HEK293T (cell line): ENCODE measurements around the gene ZDHHC24.

Source experiments
- CTCF ChIA-PET: fragments of 350-600 bp; formaldehyde crosslinking; extraction: SDS; loops from one replicate; lab custom pipeline; 2021; ENCODE audit warnings: antibody characterized with exemption, inconsistent platforms; lab: Yijun Ruan, JAX
- POLR2A ChIA-PET: fragments of 350-600 bp; formaldehyde crosslinking; extraction: SDS; loops from one replicate; lab custom pipeline; 2020; ENCODE audit warnings: antibody characterized with exemption, inconsistent platforms; lab: Yijun Ruan, JAX
- DNase-seq: peaks from one replicate; pipeline ENCODE4 v3.0.0; 2012; ENCODE audit warnings: mixed read lengths; ENCODE audit errors: extremely low spot score
- ARNT ChIP-seq: fragments of 450-650 bp; IDR thresholded peaks from 2 replicates; pipeline ENCODE4 v1.6.1; 2017; ENCODE audit warnings: mild to moderate bottlenecking
- BHLHE40 ChIP-seq: fragments of 450-650 bp; IDR thresholded peaks from 2 replicates; pipeline ENCODE4 v1.6.1; 2016; ENCODE audit warnings: mild to moderate bottlenecking, moderate library complexity, borderline replicate concordance
- CTBP1 ChIP-seq: fragments of 450-650 bp; IDR thresholded peaks from 2 replicates; pipeline ENCODE4 v1.6.1; 2016; ENCODE audit warnings: borderline replicate concordance
- ELF4 ChIP-seq: fragments of 450-650 bp; IDR thresholded peaks from 2 replicates; pipeline ENCODE4 v1.6.1; 2017; ENCODE audit warnings: antibody characterized with exemption
- FOXA1 ChIP-seq: fragments of 450-650 bp; IDR thresholded peaks from 2 replicates; pipeline ENCODE4 v1.6.1; 2016; ENCODE audit warnings: mild to moderate bottlenecking
- FOXK2 ChIP-seq: fragments of 450-650 bp; IDR thresholded peaks from 2 replicates; pipeline ENCODE4 v1.6.1; 2016; ENCODE audit warnings: mild to moderate bottlenecking
- FOXM1 ChIP-seq: fragments of 450-650 bp; IDR thresholded peaks from 2 replicates; pipeline ENCODE4 v1.6.1; 2017; ENCODE audit warnings: mild to moderate bottlenecking, borderline replicate concordance
- HDGF ChIP-seq: fragments of 450-650 bp; IDR thresholded peaks from 2 replicates; pipeline ENCODE4 v1.6.1; 2017; ENCODE audit warnings: antibody characterized with exemption, borderline replicate concordance
- L3MBTL2 ChIP-seq: fragments of 450-650 bp; conservative IDR thresholded peaks from 2 replicates; pipeline ENCODE4 v1.6.1; 2016; ENCODE audit warnings: mild to moderate bottlenecking
- LEF1 ChIP-seq: fragments of 450-650 bp; IDR thresholded peaks from 2 replicates; pipeline ENCODE4 v1.6.1; 2017; ENCODE audit warnings: mild to moderate bottlenecking, borderline replicate concordance
- NFRKB ChIP-seq: fragments of 450-650 bp; IDR thresholded peaks from 2 replicates; pipeline ENCODE4 v1.6.1; 2016; ENCODE audit warnings: mild to moderate bottlenecking, moderate library complexity
- PKNOX1 ChIP-seq: fragments of 450-650 bp; IDR thresholded peaks from 2 replicates; pipeline ENCODE4 v1.6.1; 2016
- SP1 ChIP-seq: fragments of 450-650 bp; IDR thresholded peaks from 2 replicates; pipeline ENCODE4 v1.6.1; 2017
- SUZ12 ChIP-seq: fragments of 450-650 bp; IDR thresholded peaks from 2 replicates; pipeline ENCODE4 v1.6.1; 2016; ENCODE audit warnings: mild to moderate bottlenecking
- TARDBP ChIP-seq: fragments of 450-650 bp; IDR thresholded peaks from 2 replicates; pipeline ENCODE4 v1.6.1; 2016
- ZNF384 ChIP-seq: fragments of 450-650 bp; IDR thresholded peaks from 2 replicates; pipeline ENCODE4 v1.6.1; 2016

The ZDHHC24 gene

DNA sequence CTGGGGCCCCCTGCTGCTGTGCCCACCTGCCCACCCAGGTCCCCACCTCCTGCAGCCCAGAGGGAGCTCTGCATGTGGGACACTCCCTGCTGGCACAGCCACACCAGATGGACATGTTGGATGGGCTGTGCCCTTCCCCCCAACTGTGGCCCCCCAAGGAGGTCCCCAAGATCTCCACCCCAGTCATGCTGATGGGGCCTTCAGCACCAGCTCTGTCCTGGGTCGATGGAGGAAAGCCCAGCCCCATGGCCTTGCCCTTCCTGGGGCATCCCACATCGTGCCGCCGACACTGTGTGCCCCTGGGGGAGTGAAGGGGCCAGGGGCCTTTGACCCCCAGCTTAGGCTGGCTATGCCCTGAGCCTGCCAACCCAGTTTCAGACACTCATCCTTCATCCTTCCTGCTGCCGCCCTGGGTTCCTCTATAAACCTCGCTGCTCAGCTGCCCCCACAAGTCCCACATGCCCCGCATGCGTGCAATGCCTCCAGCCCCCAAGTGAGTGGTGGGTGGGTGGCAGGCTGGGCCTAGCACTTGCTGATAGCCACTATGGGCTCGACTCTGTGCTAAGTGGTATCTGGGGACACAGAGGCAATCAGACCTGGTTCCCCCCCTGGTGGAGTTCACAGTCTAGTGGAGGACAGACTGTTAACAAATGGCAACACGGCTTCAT, 69.5 kb downstream of the ZDHHC24 start:
- TF ChIP-seq PKNOX1 = no peak
- TF ChIP-seq LEF1 = no peak
- no peak for TF ChIP-seq ARNT
- no peak for TF ChIP-seq ELF4
- no peak for TF ChIP-seq BHLHE40
- no peak for TF ChIP-seq NFRKB
- TF ChIP-seq SP1 = no peak
- TF ChIP-seq FOXK2 = no peak
- no peak for TF ChIP-seq CTBP1
- no peak for TF ChIP-seq TARDBP
- POLR2A ChIA-PET = no interaction called here
- CTCF ChIA-PET = interaction anchor here (0.7 kb wide), 1 partner anchor 459 kb away, joined by 3 read pairs; no protein-coding TSS in a partner anchor
- DNase-seq = no peak

- CTCF ChIA-PET = no interaction called here
- POLR2A ChIA-PET = no interaction called here
- TF ChIP-seq ZNF384 = no peak
- no peak for TF ChIP-seq CTBP1
- TF ChIP-seq BHLHE40 = no peak
- no peak for TF ChIP-seq SUZ12
- TF ChIP-seq PKNOX1 = no peak
- no peak for TF ChIP-seq FOXK2
- TF ChIP-seq TARDBP = no peak
- TF ChIP-seq ARNT = no peak
- TF ChIP-seq LEF1 = no peak
- no peak for TF ChIP-seq HDGF
- no peak for TF ChIP-seq L3MBTL2
- TF ChIP-seq NFRKB = no peak
- no peak for TF ChIP-seq FOXM1
- TF ChIP-seq SP1 = no peak
- no peak for TF ChIP-seq FOXA1
- TF ChIP-seq ELF4 = no peak
- no peak for DNase-seq
Measured at GRCh38 chr11:66475349-66476172, 70.3 kb downstream of the ZDHHC24 start.

GRCh38 chr11:66473608-66474515, 72.0 kb downstream of the ZDHHC24 start:
- CTCF ChIA-PET = no interaction called here
- TF ChIP-seq FOXK2 = no peak
- no peak for TF ChIP-seq HDGF
- no peak for TF ChIP-seq L3MBTL2
- TF ChIP-seq LEF1 = no peak
- no peak for TF ChIP-seq FOXA1
- TF ChIP-seq NFRKB = no peak
- TF ChIP-seq CTBP1 = no peak
- no peak for TF ChIP-seq ARNT
- TF ChIP-seq SP1 = no peak
- no peak for TF ChIP-seq FOXM1
- POLR2A ChIA-PET = no interaction called here
- DNase-seq = no peak

GRCh38 chr11:66473167-66473566, 72.7 kb downstream of the ZDHHC24 start:
- ChIA-PET CTCF (no interaction called here), POLR2A (no interaction called here)
- TF ChIP-seq BHLHE40 (no peak), ZNF384 (no peak), FOXA1 (no peak), SP1 (no peak), TARDBP (no peak), PKNOX1 (no peak), LEF1 (no peak), CTBP1 (no peak), FOXM1 (no peak), ELF4 (no peak), NFRKB (no peak), ARNT (no peak), SUZ12 (no peak), FOXK2 (no peak), L3MBTL2 (no peak)
- no peak for DNase-seq

GRCh38 chr11:66472054-66472453, 73.8 kb downstream of the ZDHHC24 start:
- TF ChIP-seq TARDBP (no peak), ELF4 (no peak), FOXK2 (no peak), PKNOX1 (no peak), FOXA1 (no peak), SP1 (no peak), L3MBTL2 (no peak), NFRKB (no peak), SUZ12 (no peak), LEF1 (no peak), FOXM1 (no peak), BHLHE40 (no peak), ZNF384 (no peak)
- no peak for DNase-seq
- ChIA-PET CTCF (no interaction called here), POLR2A (no interaction called here)
